Vagina (tissue), 2 donors: ENCODE results near the gene NEK8.

Source experiments
- POLR2A ChIP-seq, 2 donors: fragments of 450-650 bp; IDR thresholded peaks; one replicate each; pipeline ENCODE4 v1.6.1; 2017; ENCODE audit warnings: antibody characterized with exemption in 2 of 2, mild to moderate bottlenecking in 2 of 2, moderate library complexity in 2 of 2
- TF ChIP-seq, protein P1 (sequence below), 3 experiments: fragments of 450-650 bp in 2 of 3; fragments of 200-600 bp in 1 of 3; sonication (generic) in 1 of 3; IDR thresholded peaks; one replicate each; pipeline ENCODE4 v1.5.1; 2017 to 2019; ENCODE audit warnings: antibody characterized with exemption in 3 of 3, mild to moderate bottlenecking in 2 of 3, moderate library complexity in 2 of 3

- TF ChIP-seq POLR2A (IDR thresholded peaks at IDR 0.05) = no peak
- TF ChIP-seq, protein P1, sequence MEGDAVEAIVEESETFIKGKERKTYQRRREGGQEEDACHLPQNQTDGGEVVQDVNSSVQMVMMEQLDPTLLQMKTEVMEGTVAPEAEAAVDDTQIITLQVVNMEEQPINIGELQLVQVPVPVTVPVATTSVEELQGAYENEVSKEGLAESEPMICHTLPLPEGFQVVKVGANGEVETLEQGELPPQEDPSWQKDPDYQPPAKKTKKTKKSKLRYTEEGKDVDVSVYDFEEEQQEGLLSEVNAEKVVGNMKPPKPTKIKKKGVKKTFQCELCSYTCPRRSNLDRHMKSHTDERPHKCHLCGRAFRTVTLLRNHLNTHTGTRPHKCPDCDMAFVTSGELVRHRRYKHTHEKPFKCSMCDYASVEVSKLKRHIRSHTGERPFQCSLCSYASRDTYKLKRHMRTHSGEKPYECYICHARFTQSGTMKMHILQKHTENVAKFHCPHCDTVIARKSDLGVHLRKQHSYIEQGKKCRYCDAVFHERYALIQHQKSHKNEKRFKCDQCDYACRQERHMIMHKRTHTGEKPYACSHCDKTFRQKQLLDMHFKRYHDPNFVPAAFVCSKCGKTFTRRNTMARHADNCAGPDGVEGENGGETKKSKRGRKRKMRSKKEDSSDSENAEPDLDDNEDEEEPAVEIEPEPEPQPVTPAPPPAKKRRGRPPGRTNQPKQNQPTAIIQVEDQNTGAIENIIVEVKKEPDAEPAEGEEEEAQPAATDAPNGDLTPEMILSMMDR (IDR thresholded peaks at IDR 0.05) = no peak
Observed at GRCh38 chr17:28700830-28701492, 27.6 kb upstream of the NEK8 start.
